HG03520 (cell line): Measurements from ENCODE around the gene HAGH.
A peak's percentile ranks its signal among the peaks of the same experiment; 100 is the strongest.

Experiments
- ATAC-seq: cut with Tn5 transposase; IDR thresholded peaks from one replicate; pipeline ENCODE4 v1.9.1; 2021; ENCODE audit warnings: mild to moderate bottlenecking, moderate library complexity; ENCODE audit not compliant: unreplicated experiment

Gene HAGH

DNA sequence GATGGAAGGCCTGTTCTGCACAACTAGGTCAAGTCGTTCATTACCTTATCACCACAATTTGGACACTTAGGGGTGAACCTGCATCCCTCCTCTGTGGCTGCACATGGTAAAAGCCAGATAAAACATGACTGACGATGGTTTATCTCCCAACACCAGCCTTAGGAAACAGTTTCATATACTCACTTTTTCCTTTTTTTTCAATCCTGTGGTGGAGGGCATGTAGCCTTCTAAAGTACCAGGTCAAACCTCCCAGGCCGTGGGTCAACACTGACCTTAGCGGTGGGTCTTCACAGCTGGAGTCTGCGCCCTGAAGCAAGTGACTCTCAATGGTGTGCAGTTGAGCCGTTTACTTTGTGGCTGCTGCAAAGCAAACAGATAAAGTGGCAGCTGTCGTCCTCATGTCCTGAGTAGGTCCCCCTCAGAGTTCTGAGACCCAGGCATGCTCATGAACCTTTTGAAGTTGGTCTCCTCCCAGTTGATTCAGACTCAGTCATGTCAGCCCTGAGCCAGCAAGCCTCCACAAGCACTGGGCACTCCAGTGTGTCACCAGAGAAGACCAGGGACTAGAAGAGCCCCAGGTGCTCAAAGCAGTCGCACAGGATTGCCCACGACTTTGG is 6.3 kb upstream of the HAGH start:
- no peak for ATAC-seq

DNA sequence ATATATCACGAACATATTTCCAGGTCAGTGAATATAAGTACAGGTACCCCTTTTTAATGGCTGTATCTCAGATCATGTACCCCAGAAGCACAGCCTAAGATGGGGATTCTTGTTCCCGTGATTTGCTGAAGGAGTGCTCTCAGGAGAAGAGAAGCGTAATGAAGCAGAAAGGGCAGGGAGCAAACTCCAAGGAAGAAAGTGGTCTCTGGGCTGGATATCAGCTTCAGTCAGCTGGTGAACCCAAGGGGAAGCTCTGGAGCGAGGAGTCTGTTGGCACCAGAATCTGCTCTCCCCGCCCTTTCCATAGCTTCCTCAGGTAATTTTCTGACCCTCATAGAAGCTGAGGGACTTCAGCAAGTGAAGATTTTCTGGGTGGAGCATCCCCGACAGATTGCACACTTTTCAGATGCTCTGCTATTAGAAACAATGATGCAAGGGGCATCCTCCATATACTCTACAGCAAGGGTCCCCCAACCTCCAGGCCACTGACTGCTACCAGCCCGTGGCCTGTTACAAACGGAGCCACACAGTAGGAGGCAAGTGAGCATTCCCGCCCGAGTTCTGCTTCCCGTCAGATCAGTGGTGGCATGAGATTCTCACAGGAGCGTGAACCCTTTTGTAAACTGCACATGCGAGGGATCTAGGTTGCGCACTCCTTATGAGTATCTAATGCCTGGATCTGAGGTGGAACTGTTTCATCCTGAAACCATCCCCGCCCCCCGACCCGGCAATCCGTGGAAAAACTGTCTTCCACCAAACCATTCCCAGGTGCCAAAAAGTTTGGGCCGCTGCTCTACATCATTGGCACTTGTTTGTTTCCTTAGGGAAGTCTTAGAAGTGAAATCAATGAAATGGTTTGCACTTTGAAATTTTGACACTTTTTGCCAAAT is 4.8 kb upstream of the HAGH start:
- no peak for ATAC-seq

DNA sequence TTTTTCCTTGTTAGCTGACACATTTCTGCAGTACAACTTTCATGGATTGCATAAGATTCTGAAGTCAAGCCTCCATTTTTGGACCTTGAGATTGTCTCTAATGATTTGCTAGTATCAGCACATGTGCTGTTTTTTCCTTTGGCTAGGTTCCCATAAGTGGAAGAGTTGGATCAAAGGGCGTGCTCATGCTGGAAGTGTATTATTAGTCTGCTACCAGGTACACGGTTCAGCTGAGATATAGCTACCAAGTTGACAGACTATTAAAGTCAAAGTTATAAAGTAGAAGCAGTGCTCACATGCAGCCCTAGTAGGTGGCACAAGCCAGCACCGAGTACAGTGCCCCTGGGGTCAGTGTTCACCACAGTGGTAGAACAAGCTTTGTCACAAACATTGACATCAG is 3.6 kb upstream of the HAGH start:
- no peak for ATAC-seq

- no peak for ATAC-seq
These were observed 2.2 kb upstream of the HAGH start for GRCh38 chr16:1828645-1829410.

GRCh38 chr16:1825864-1826690 is 548 bp downstream of the HAGH start:
- peak; percentile 41 for ATAC-seq

GRCh38 chr16:1825381-1825863 is 1.2 kb downstream of the HAGH start:
- ATAC-seq: no peak

DNA sequence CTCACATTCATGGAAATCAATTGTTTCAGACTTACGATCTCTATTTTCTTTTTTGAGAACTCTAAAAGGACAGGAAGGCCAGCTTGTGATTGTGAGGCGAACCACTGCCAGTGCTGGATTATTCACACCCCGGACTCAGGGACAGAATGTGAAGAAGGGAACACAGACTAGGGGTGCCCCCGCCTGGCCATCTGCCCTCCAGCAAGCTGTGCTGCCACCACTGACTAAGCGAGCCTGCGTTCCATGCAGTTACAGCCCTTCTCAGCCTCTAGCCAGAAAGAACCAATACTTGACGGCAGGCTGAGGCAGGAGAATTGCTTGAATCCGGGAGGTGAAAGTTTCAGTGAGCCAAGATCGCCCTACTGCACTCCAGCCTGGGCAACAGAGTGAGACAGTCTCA is 2.8 kb downstream of the HAGH start:
- no peak for ATAC-seq

DNA sequence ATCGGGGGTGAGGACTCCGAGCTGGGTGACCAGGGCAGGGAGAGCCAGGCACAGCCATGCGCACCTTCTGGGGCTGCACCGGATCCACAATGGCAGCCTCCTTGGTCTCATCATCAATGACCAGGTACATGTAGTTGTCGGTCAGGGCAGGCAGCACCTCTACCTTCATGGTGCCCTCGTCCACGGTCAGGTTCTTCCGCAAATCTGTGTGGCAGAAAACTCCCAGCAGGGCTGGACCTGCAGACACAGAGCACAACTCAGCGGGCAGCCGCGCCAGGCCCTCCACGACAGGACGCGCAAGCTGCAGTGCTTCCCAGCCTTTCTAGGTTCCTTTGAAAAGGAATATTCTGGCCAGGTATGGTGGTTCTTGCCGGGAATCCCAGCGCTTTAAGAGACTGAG is 3.8 kb downstream of the HAGH start:
- no peak for ATAC-seq

DNA sequence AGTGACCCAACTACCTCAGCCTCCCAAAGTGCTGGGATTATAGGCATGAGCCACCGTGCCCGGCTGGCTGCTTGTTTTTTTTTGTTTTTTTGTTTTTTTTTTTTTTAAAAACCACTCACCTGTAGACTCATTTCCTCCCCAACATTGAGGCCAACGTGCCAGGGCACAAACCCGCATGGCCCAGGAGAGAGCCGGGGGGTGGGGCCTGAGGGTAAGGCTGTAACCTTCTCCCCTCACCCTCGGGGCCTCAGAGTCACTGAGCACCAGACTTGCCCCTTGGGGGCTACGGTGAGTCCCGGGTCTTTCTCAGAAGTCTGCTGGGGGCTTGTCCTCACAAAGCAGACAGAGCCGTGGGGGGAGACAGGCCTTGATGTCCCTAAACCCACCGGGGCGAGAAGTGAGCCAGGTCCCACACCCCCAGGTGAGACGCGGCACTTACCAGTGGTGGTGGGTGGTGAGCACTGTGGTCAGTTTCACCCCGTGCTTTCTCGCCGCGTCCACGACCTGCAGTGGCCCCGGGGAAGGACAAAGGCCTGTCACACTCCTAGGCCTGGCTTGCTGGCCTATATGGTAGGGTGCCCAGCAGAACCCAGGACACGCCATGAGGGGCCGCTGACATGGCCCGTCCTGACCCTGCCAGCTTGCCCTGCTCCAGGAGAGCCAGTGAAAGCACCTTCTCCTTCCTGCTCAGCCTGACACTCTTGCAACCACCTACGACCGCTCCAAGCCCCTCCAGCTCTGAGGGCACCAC is 4.6 kb downstream of the HAGH start:
- ATAC-seq: no peak

GRCh38 chr16:1820946-1821290 is 5.7 kb downstream of the HAGH start:
- ATAC-seq: no peak

DNA sequence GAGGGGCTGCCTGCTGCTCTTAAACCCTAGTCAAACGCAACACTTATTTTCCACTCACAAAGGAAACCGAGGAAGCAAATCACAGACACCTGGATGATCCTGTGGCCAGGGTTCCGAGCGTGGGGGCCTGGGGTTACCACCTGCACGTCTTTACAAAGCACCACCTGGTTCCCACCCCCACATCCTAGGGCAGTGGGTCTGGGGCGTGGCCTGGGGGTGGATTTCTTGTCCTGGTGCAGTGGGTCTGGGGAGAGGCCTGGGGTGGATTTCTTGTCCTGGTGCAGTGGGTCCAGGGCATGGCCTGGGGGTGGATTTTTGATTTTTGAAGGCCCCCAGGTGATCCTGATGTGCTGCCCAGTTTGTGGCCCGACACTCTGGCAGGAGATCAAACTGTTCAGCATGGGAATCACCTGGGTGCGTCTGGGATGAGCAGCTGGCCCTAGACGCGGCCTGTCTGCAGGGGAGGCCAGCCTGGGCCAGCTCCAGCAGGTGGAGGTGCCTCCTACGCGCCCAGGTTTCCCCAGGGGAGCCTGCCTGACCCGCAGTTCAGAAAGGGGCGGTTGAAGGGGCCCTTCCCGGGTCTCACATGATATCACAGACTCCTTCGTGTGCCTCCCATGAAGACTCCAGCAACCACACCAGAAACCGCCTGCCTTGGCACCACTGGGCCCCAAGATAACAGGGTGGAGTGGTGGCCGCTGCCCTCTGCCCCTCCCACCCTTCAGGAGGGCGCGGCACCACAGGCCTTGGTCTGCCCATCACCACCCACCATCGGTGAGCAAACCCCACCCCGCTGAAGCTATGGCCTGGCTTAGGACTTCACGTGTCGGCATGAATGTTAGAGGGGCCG is 6.3 kb downstream of the HAGH start:
- ATAC-seq: no peak

DNA sequence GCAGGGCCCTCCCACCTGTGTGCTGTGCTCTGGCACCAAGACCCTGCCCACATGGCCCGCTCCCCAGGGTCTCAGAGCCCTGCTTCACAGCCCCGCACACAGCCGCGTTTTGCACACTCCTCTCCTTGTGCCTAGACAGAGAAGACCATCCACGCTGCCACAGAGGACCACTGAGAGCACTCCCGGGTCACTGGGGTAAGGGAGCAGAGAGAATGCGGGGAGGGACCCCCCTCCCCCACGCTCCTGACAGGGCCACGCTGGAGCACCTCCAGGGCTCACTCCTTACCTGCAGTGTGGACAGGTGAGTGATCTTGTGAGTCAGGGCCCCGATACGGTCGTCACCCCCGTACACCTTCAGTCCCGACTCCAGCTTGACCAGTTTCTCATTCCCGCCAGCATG is 7.0 kb downstream of the HAGH start:
- ATAC-seq: no peak

GRCh38 chr16:1818873-1819525 is 7.6 kb downstream of the HAGH start:
- ATAC-seq: no peak

DNA sequence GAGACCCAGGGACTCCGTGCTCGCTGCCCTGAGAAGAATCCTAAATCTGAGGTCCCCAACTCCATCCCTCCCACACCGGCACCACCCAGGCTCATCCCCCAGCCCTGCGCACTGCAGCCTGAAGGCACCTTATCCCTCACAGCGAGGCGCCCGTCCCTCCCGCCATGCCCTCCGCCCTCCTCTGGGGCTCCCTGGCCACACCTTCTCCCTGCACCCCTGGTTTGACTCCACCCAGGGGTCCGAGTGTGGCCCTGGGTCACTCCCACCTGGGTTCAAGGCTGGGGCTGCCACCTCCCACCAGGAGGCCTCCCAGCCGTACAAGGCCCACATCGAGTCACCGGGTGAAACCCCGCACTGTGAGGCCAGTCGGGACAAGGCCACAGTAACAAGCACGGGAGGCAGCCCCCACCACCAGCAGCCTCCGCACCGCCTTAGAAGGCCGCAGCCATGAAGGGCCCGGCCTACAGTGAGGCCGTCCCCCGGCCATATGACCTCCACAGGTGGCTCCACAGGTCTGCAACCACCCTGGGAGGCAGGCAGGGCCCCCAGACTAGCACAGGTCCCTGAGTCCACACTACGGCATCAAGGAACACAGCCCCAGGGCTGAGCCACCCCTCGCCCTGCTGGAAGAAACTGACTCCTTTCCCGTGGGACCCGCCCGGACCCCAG is 8.3 kb downstream of the HAGH start:
- ATAC-seq: no peak

- ATAC-seq: no peak
These were observed 8.9 kb downstream of the HAGH start for GRCh38 chr16:1817716-1818115.

DNA sequence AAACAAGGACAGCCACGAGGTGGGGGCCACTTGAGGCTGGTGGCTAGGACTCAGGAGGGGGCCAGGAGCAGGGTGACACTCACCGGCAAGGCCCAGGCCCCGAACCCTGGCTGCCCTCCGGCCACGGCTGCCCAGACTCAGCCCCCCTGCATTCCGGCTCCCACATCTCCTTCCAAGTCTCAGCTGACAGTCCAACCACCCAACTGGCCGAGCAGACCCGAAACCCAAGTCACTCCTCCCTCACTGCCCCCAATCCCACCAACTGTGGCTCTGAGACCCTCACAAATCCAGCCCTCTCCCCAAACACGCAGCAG is 9.4 kb downstream of the HAGH start:
- ATAC-seq: no peak

DNA sequence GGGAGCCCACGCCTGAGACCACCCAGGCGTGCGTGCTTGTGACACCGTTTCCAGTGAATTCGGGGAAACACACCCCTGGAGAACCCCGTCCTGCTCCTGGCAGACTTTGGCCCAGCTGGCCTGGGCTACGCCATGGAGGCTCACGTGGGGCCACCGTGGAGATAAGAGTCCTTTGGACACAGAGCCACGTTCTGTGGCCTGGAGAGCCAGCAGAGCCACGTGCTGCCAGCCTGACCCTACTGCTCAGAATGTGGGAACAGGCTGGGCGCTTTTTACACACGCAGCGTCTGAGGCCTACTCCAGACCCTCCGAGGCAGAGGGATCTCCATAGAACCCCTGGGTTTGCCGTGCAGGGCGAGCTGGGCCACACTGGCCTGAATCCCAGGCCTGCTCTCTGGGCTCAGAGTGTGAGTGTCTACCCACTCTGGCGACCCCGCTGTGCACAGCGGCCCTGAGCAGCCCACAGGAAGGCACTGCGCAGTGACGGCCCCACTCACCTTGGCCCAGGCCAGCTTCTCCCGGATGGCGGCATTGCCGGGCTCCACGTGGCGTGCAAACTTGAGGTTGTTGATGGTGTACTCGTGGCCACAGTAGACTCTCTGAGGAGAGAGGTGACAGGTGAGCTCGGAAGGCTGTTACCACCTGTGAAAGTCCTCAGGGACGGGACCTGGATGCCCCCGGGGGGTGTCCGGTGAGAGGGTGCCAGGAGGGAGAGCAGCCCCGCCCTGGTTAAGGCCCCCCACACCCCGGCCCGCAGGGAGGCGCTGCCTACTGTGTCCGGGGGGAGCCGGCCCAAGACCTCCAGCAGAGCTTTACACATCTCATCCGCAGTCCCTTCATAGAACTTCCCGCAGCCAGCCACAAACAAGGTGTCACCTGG is 10.0 kb downstream of the HAGH start:
- no peak for ATAC-seq
